ENCODE measurements around the gene ZNF664. TPM values are rescaled to one million over a fixed set of nuclear protein-coding genes. Genes with fewer than 3 reads are reported as not detected.

ZNF664 gene
- total RNA-seq, 1 experiment from 2014 or later = 124 TPM

GRCh38 chr12:124019115-124019514 lies 46.1 kb downstream of the ZNF664 start:
- Histone ChIP-seq H3K9me3 (ENCODE audit: control insufficient read depth in 1 of 2, insufficient read depth in 1 of 2, low read depth in 1 of 2, low read length in 2 of 2) (no peaks in the 10 kb centered on the region), H4K20me1 (ENCODE audit: insufficient read depth) (no peaks in the 10 kb centered on the region), H2AFZ (ENCODE audit: low read depth, low read length, poor library complexity, severe bottlenecking) (no peak overlapping the region), H3K27ac (ENCODE audit: low read depth, low read length) (no peak overlapping the region), H3K4me3 (replicated peaks in 1 of 2; ENCODE audit: low read depth in 1 of 2, low read length in 2 of 2) (no peak overlapping the region), H3K79me2 (ENCODE audit: insufficient read depth, low read length) (no peaks in the 10 kb centered on the region), H3K9ac (ENCODE audit: low read length) (no peak overlapping the region), H3K36me3 (ENCODE audit: control insufficient read depth in 1 of 2, insufficient read depth in 2 of 2, low read length in 2 of 2) (no peaks in the 10 kb centered on the region), H3K4me1 (ENCODE audit: control insufficient read depth in 1 of 2, insufficient read depth in 2 of 2, low read length in 2 of 2) (no peaks in the 10 kb centered on the region), H3K4me2 (ENCODE audit: low read length) (no peak overlapping the region), H3K27me3 (ENCODE audit: insufficient read depth, low read length) (no peaks in the 10 kb centered on the region), H3K9me2 (ENCODE audit: insufficient read depth) (no peaks in the 10 kb centered on the region)
- RAD21 ChIA-PET (ENCODE audit: low non-redundant PET in 1 of 2, low total read pairs in 2 of 2, uncharacterized antibody in 2 of 2, unreplicated experiment in 2 of 2) = no interaction called here
- no peak for ATAC-seq
- no peak for TF ChIP-seq EGR1 (IDR thresholded peaks at IDR 0.05; ENCODE audit: low read depth)
- no peak for TF ChIP-seq REST (IDR thresholded peaks at IDR 0.05; ENCODE audit: low read depth)
- TF ChIP-seq ELF1 (IDR thresholded peaks at IDR 0.05; ENCODE audit: borderline replicate concordance, low read depth) = no peak
- TF ChIP-seq SRF (IDR thresholded peaks at IDR 0.05; ENCODE audit: low read depth) = no peak
- TF ChIP-seq SP1 (IDR thresholded peaks at IDR 0.05; ENCODE audit: low read depth) = no peak
- TF ChIP-seq POLR2A (IDR thresholded peaks at IDR 0.05; ENCODE audit: borderline replicate concordance, extremely low read depth, insufficient read depth, insufficient read length) = no peak
- TF ChIP-seq POLR2AphosphoS5 (IDR thresholded peaks at IDR 0.05; ENCODE audit: low read depth, low read length) = no peak
- TF ChIP-seq CBX3 (IDR thresholded peaks at IDR 0.05; ENCODE audit: low read depth) = no peak
- no peak for TF ChIP-seq JUND (IDR thresholded peaks at IDR 0.05)
- TF ChIP-seq EZH2 (IDR thresholded peaks at IDR 0.05) = no peak
- TF ChIP-seq TCF7L2 (IDR thresholded peaks at IDR 0.05; ENCODE audit: borderline replicate concordance, extremely low read depth, insufficient read depth, insufficient read length) = no peak
- CTCF ChIA-PET = interaction anchor here (0.9 kb wide), 1 partner anchor 13 kb away, joined by 3 read pairs; no protein-coding TSS in a partner anchor
- intact Hi-C loops (cut with micrococcal nuclease) = no loop called here
- no peak for DNase-seq (ENCODE audit: low read depth, low spot score)
- no TSS peak for BruUV-seq (replicated peaks)
- POLR2A ChIA-PET = no interaction called here

Measured in HCT116 (cell line).